HG03095 (cell line): ENCODE data around the gene LILRB1.
"Not testable (repeated sequence)": the region's sequence is repeated elsewhere in the genome, so short reads cannot be mapped to it uniquely, and the experiment has no call there.

Source experiments
- ATAC-seq: cut with Tn5 transposase; IDR thresholded peaks from one replicate; pipeline ENCODE4 v1.9.1; 2021; ENCODE audit warnings: moderate library complexity; ENCODE audit not compliant: unreplicated experiment

The LILRB1 gene

GRCh38 chr19:54624934-54625730 is 5.2 kb upstream of the LILRB1 start:
- not testable (repeated sequence) for ATAC-seq

GRCh38 chr19:54626757-54627156 is 3.5 kb upstream of the LILRB1 start:
- ATAC-seq: no peak

DNA sequence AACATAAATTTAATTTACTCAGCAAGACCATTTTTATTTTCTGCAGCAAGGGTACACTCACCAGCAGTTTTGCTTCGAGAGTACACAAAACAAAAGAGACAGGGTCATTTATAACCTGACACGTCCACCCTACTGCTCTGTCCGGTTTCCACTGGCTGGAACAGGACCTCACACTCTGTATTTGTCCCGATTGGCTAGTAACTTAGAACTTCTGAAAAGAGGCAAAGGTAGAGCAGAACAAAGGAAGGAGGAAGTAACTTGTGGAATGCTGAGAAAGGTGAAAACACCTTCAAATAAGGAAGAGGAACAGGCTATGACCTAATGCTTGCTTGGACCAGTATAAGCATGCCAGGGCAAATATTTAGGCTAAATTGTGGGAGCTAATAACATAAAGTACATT is 2.4 kb upstream of the LILRB1 start:
- not testable (repeated sequence) for ATAC-seq

DNA sequence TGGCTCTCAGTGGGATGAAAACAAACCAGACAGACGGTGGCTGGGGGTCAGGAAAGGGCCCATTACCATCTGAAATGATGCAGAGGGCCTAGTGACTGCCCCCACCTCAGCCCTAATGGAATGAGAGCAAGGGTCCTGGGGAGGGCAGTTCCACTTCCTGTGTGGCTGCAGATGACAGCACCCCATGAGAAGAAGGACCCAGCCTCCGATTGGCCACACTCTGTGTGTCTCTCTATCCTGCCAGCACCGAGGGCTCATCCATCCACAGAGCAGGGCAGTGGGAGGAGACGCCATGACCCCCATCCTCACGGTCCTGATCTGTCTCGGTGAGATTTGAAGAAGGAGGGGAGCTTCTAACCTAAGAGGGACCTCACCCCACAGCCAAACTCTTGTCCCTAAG is 498 bp downstream of the LILRB1 start:
- no peak for ATAC-seq

GRCh38 chr19:54631489-54632337 is 1.4 kb downstream of the LILRB1 start:
- not testable (repeated sequence) for ATAC-seq

- not testable (repeated sequence) for ATAC-seq
These were observed 2.2 kb downstream of the LILRB1 start for GRCh38 chr19:54632517-54632916.

DNA sequence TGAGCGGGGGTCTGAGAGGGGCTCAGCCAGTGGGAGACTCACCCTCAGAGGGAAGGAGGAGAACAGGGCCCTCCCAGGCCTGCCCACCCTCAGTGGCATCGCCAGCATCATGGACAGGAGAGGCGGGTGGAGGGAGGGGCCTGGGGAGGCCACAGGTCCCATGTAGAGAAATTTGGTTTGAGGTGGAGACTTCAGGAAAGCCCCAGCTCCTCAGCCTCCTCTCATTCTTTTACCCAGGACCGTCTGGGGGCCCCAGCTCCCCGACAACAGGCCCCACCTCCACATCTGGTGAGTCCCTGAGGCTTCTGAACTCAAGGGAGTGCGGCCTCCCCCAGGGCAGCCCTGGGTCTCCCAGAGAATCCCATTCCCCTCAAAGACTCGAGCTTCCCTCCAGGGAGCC is 3.1 kb downstream of the LILRB1 start:
- ATAC-seq: no peak

- ATAC-seq: not testable (repeated sequence)
These were observed 5.8 kb downstream of the LILRB1 start for GRCh38 chr19:54636081-54636480.

- no peak for ATAC-seq
These were observed 8.4 kb downstream of the LILRB1 start for GRCh38 chr19:54638683-54639082.

- not testable (repeated sequence) for ATAC-seq
These were observed 12.7 kb downstream of the LILRB1 start for GRCh38 chr19:54642953-54643352.

DNA sequence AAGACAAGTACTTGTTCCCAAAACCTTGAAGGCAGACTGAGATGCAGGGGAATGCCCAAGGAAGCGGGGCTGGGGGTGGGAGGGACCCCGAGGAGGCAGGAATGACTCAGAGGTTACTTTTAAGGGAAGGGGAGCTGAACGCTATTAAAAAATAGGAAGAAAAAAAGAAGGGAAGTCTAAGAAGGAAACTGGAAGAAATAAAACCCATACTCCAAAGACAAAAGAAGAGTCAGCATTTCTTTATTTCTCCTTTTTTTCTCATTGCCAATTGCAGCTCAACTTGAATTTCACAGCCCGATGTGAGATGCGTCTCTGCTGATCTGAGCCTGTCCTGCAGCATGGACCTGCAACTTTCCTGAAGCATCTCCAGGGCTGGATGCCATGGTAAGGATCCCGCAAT is 13.3 kb downstream of the LILRB1 start:
- not testable (repeated sequence) for ATAC-seq

GRCh38 chr19:54644056-54644455 is 13.8 kb downstream of the LILRB1 start:
- no peak for ATAC-seq

DNA sequence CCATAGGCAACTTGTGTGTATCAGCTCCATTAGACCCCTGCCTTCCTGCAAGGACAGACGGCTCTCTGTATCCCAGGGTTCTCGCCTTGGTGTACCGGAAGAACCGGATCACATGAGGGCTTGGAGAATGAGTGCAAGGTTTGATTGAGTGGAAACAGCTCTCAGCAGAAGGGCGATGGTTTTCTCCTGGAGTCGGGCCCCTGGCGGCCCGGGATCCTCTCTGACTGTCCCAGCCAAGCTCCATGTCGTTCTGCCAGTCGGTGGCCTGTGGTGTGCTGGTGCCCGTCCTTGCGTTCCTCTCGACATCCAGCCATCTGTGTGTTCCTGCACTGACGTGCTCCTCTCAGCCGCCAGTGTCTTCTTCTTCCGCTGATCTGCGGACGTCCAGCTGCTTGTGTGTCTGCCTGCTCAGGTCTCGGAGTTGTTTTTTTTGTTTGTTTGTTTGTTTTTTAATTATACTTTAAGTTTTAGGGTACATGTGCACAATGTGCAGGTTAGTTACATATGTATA is 16.1 kb downstream of the LILRB1 start:
- ATAC-seq: no peak

DNA sequence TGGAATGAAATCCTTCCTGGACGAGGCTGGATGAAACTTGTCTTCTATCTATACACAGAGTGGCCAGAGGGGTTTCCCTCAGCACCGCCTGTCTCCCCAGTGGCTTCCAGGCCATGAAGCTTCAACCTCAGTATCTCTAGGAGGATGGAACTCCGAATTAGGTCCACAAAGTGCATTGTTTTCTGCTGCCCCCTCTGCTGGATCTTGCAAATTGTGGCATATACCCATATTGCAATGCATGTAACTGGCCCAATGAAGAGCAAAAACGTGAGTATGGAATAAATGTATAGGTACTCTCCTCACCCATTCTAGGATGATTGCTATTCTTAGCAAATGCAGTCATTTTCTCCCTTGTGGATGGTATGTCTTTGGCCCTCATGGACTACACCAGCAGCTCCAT is 17.8 kb downstream of the LILRB1 start:
- ATAC-seq: no peak

GRCh38 chr19:54650108-54650655 is 19.9 kb downstream of the LILRB1 start:
- no peak for ATAC-seq

DNA sequence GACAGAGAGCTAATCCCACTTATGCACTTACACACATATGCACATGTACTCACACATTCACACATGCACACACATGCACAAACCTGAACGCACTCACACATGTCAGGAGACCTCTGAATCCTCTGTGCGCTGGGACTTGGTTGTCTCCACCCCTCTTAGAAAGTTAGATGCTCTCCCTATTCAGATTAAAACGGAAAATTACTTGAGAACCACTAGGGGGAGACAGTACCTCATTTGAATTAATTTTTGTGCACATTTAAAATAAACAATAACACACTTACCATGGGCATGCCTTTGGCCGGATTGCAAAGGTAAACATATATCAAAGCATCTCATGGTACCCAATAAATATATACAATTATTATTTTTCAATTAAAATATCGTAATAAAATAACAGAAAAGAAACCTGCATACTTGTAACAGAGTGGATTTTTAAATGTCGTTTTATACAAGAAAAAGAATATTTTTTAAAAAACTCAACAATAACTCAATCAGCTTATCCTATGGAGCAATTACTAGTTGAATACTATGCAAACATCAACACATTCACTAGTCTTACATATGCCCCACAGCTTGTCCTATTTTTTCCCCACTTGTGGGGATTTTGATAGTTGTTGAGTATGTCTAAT is 23.0 kb downstream of the LILRB1 start:
- ATAC-seq: no peak

DNA sequence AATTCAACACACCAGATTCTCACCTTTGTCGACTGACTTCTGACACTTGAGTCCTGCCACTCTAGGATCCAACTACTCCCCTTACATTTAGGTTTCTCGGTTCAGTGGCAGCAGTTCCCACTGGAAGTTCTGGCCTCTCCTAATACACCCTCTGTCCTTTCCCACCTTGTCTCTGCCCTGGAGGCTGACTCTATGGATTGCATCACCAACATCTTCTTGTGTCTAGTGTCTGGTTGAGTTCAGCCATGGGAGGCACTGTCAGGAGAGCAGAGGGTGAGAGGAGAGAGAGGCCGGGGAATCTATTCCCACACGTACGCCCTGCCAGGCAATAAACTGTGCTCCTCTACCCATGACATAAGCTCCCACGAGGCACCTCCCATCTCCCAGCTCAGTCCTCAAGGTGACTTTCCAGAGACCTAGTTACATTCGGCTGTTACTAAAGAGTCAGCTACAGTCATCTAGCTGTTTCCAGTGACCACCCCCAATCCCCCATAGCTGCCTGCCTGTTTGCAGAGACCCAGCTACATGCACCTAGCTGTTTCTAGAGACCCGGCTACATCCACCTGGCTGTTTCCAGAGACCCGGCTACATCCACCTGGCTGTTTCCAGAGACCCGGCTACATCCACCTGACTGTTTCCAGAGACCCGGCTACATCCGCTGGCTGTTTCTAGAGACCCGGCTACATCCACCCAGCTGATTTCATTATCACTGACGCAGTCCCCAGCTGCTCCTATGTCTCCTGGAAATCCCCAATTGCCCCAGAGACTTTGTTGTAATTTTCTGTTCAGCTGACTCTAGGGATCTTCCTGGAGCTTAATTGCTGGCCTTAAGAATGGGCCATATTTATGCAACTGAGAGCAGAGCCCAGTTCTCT is 24.4 kb downstream of the LILRB1 start:
- no peak for ATAC-seq

DNA sequence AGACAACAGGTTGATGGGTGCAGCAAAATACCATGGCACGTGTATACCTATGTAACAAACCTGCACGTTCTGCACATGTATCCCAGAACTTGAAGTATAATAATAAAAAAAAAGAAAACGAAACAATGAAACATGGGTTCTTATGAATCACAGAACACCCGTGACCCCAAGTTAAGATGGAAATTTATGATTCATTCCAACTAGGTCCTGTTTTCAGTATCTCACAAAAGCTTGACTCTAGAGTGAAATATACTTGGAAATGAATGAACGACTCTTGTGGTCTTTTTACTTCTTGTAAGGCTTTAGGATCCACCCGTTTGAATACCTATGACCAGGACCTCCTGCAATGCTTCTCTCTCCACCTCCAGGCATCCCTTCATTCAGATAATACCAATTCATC is 29.0 kb downstream of the LILRB1 start:
- no peak for ATAC-seq

GRCh38 chr19:54660306-54660705 is 30.0 kb downstream of the LILRB1 start:
- no peak for ATAC-seq

DNA sequence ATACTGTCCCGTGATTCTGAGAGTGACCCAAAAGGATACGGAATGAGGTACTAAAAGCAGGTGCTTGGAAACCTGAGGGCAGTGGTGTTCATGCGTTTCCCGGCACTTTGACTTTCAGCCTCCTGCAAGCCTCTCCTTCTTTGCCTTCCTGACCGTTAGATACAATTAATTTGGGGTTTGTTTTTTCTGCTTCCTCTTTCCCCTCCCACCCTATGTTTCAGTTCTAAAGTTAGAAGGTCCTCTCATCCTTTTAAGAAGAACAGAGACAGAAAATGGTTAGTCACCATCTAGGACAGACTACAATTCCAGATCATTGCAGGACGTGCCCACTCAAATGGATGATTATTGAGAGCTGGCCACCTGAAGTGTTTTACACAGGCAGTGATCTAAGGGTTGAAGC is 30.7 kb downstream of the LILRB1 start:
- ATAC-seq: no peak
